GM10266 (cell line): Measurements from ENCODE around the gene CCDC192.

Experiments
- DNase-seq: peaks from one replicate; pipeline ENCODE4 v3.0.0; 2012; ENCODE audit errors: extremely low spot score
- CTCF ChIP-seq: IDR thresholded peaks from 2 replicates; pipeline ENCODE4 v1.5.1; 2012; ENCODE audit warnings: mild to moderate bottlenecking, low read depth; ENCODE audit not compliant: control insufficient read depth, insufficient read depth; ENCODE audit errors: missing control alignments

The CCDC192 gene

GRCh38 chr5:127899214-127899610 lies 196.0 kb downstream of the CCDC192 start:
- no peak for TF ChIP-seq CTCF
- no peak for DNase-seq

- no peak for DNase-seq
- no peak for TF ChIP-seq CTCF
Measured at GRCh38 chr5:127906562-127907204, 203.5 kb downstream of the CCDC192 start.

- no peak for DNase-seq
- TF ChIP-seq CTCF, result no peak
Measured at GRCh38 chr5:127907907-127908306, 204.7 kb downstream of the CCDC192 start.

- peak; percentile 41 for DNase-seq
- TF ChIP-seq CTCF, result peak; percentile 62
Measured at GRCh38 chr5:127909066-127909465, 205.9 kb downstream of the CCDC192 start.

- no peak for TF ChIP-seq CTCF
- no peak for DNase-seq
Measured at GRCh38 chr5:127909821-127910220, 206.6 kb downstream of the CCDC192 start.

- DNase-seq, result no peak
- TF ChIP-seq CTCF, result no peak
Measured at GRCh38 chr5:127910307-127910956, 207.2 kb downstream of the CCDC192 start.

- TF ChIP-seq CTCF, result no peak
- no peak for DNase-seq
Measured at GRCh38 chr5:127911619-127912018, 208.4 kb downstream of the CCDC192 start.
